GM19324 (cell line): Measurements from ENCODE around the gene NPNT.

Source experiments
- ATAC-seq: cut with Tn5 transposase; IDR thresholded peaks from one replicate; pipeline ENCODE4 v1.9.1; 2021; ENCODE audit warnings: mild to moderate bottlenecking, moderate library complexity; ENCODE audit not compliant: unreplicated experiment, low FRiP score

NPNT gene

GRCh38 chr4:106017975-106018374 lies 122.7 kb downstream of the NPNT start:
- ATAC-seq: no peak

GRCh38 chr4:106019771-106020170 lies 124.5 kb downstream of the NPNT start:
- ATAC-seq: no peak
